ENCODE measurements around the gene XRCC1.

DNA sequence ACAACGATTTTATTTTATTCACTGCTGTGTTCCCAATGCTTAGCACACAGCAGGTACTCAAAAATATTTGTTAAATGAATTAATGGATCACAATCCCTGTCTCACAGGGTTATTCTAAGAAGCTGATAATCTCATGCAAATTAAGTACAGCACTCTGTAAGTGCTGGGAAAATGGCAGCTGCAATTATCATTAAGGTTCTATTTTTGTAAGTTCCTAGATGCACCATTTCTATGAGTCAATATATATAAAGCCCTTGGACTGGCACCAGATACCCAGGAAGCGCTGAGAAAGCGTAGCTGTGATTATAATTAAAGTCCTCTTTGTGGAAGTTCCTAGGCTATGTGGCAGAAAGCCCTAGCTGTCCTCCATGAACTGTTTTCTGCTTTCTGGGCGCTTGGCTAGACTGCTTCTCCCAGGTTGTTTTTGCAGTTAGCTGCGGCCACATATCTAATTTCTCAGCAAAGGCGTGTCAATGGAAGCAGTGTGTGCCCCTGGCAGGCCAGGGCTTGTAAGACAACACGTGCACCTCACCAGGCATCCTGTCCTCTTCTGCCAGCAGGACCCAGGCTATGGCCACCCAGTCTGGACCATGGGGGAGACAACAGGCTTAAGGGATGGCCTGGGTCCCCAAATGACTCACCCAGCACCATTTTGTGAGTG is 31.4 kb upstream of the XRCC1 start:
- TF ChIP-seq EZH2 (IDR thresholded peaks at IDR 0.05; ENCODE audit: low read depth) = no peak
- TF ChIP-seq, protein P1, sequence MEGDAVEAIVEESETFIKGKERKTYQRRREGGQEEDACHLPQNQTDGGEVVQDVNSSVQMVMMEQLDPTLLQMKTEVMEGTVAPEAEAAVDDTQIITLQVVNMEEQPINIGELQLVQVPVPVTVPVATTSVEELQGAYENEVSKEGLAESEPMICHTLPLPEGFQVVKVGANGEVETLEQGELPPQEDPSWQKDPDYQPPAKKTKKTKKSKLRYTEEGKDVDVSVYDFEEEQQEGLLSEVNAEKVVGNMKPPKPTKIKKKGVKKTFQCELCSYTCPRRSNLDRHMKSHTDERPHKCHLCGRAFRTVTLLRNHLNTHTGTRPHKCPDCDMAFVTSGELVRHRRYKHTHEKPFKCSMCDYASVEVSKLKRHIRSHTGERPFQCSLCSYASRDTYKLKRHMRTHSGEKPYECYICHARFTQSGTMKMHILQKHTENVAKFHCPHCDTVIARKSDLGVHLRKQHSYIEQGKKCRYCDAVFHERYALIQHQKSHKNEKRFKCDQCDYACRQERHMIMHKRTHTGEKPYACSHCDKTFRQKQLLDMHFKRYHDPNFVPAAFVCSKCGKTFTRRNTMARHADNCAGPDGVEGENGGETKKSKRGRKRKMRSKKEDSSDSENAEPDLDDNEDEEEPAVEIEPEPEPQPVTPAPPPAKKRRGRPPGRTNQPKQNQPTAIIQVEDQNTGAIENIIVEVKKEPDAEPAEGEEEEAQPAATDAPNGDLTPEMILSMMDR (conservative IDR thresholded peaks at IDR 0.05) = no peak
